HTERT RPE-1 (cell line): ENCODE results near the gene ARL4D.
"Not testable (repeated sequence)": the region's sequence is repeated elsewhere in the genome, so short reads cannot be mapped to it uniquely, and the experiment has no call there.

ENCODE experiments used
- in situ Hi-C: fragments of 300-500 bp; cut with MboI; formaldehyde crosslinking; loops from 4 replicates; pipeline ENCODE4 v1.14.3; 2020; ENCODE audit warnings: low sequenced_read_pairs

ARL4D gene

GRCh38 chr17:43393944-43394482, 4.8 kb upstream of the ARL4D start:
- in situ Hi-C loops: no loop called here

GRCh38 chr17:43394696-43395095, 4.1 kb upstream of the ARL4D start:
- in situ Hi-C loops: not testable (repeated sequence)

- in situ Hi-C loops: no loop called here
Observed at GRCh38 chr17:43395165-43395564, 3.6 kb upstream of the ARL4D start.

GRCh38 chr17:43396491-43397060, 2.2 kb upstream of the ARL4D start:
- in situ Hi-C loops: no loop called here

- in situ Hi-C loops: no loop called here
Observed at GRCh38 chr17:43399839-43400328, 1.1 kb downstream of the ARL4D start.

GRCh38 chr17:43400943-43401717, 2.3 kb downstream of the ARL4D start:
- in situ Hi-C loops: no loop called here

GRCh38 chr17:43402078-43402477, 3.3 kb downstream of the ARL4D start:
- in situ Hi-C loops: no loop called here

GRCh38 chr17:43402567-43402966, 3.8 kb downstream of the ARL4D start:
- in situ Hi-C loops: no loop called here

GRCh38 chr17:43403846-43404245, 5.1 kb downstream of the ARL4D start:
- in situ Hi-C loops: no loop called here

- in situ Hi-C loops: no loop called here
Observed at GRCh38 chr17:43405861-43406260, 7.1 kb downstream of the ARL4D start.

- in situ Hi-C loops: no loop called here
Observed at GRCh38 chr17:43406676-43407645, 8.2 kb downstream of the ARL4D start.

GRCh38 chr17:43409131-43409530, 10.3 kb downstream of the ARL4D start:
- in situ Hi-C loops: no loop called here

- in situ Hi-C loops: no loop called here
Observed at GRCh38 chr17:43410557-43411368, 12.0 kb downstream of the ARL4D start.

- in situ Hi-C loops: no loop called here
Observed at GRCh38 chr17:43411369-43411677, 12.5 kb downstream of the ARL4D start.

- in situ Hi-C loops: no loop called here
Observed at GRCh38 chr17:43411749-43412148, 13.0 kb downstream of the ARL4D start.

- in situ Hi-C loops: no loop called here
Observed at GRCh38 chr17:43412166-43412565, 13.4 kb downstream of the ARL4D start.

- in situ Hi-C loops: no loop called here
Observed at GRCh38 chr17:43416998-43417890, 18.5 kb downstream of the ARL4D start.

- in situ Hi-C loops: no loop called here
Observed at GRCh38 chr17:43418441-43419374, 19.9 kb downstream of the ARL4D start.
